Mononuclear cell (primary cell): ENCODE measurements around the gene DLGAP1. TPM values are rescaled to one million over a fixed set of nuclear protein-coding genes. Genes with fewer than 3 reads are reported as not detected.

Source experiments
- H3K27me3 ChIP-seq: 2 replicates; pipeline ENCODE4 v1.6.0; 2011; ENCODE audit warnings: low read length, control low read depth; ENCODE audit not compliant: insufficient read depth
- H3K4me1 ChIP-seq: 2 replicates; pipeline ENCODE4 v1.5.1; 2011; ENCODE audit warnings: mild to moderate bottlenecking, low read length, control low read depth; ENCODE audit not compliant: insufficient read depth
- H3K4me3 ChIP-seq: 2 replicates; pipeline ENCODE4 v1.5.1; 2011; ENCODE audit warnings: mild to moderate bottlenecking, low read length, moderate library complexity
- H3K9me3 ChIP-seq: 2 replicates; pipeline ENCODE4 v1.5.1; 2011; ENCODE audit warnings: low read depth, mild to moderate bottlenecking, control low read depth, low read length
- total RNA-seq: library from RNA; depleted of rRNA; stranded (reverse); fragments of >200 nt; gene quantifications from one replicate; pipeline ENCODE4 v1.2.3, GENCODE V29; 2012

DLGAP1 gene
- total RNA-seq, 1 donor = 0.42 TPM

DNA sequence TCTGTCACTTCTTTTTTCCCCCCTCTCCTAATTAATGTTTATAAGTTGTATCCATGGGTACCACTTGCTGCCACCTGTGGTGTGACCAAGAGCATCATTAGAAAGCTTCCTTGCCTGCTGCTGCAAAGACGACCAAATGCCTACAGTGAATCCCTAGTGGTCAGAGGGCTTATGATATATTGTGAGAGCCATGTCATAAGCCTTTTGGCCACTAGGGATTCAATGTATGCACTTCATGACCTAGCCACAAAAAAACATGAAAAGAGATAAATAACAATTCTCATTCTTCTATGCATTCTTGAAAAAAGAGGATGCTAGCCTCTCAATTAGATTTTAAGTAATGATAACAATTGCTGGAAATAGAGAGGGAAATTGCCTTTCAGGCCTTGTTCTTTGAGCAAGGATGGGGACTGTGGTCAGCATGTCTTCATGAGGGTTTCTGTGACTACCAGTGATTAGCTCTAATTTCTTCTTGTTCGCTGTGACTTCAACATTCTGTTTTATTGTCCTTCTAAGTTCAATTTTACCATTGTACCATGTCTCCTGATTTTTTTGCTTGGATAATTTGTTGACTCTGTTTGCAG, 569.8 kb downstream of the DLGAP1 start:
- no peaks in the 10 kb centered on the region for H3K9me3 ChIP-seq
- H3K4me1 ChIP-seq = no peaks in the 10 kb centered on the region
- no peak overlapping the region for H3K4me3 ChIP-seq
- no peaks in the 10 kb centered on the region for H3K27me3 ChIP-seq

DNA sequence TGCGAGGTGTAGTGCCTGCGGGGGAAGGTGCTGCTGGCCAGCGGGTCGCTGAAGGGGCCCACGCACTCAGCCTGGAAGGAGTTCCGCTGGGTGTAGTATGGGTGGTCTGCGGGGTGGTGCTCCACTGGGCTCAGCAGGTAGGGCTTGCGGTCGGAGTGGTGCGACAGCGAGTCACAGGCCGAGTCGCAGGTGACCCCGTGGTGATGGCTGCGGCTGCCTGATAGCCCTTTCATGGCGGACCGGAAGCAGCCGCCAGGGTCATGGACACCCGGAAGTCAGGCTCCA, 575.3 kb downstream of the DLGAP1 start:
- Histone ChIP-seq H3K4me3 (no peak overlapping the region), H3K4me1 (peaks cover 33% of the 10 kb centered on the region), H3K27me3 (no peaks in the 10 kb centered on the region), H3K9me3 (no peaks in the 10 kb centered on the region)

- H3K4me3 ChIP-seq = no peak overlapping the region
- H3K9me3 ChIP-seq = no peaks in the 10 kb centered on the region
- H3K4me1 ChIP-seq = peaks cover 37% of the 10 kb centered on the region
- no peaks in the 10 kb centered on the region for H3K27me3 ChIP-seq
Measured at GRCh38 chr18:3879114-3879835, 575.8 kb downstream of the DLGAP1 start.

DNA sequence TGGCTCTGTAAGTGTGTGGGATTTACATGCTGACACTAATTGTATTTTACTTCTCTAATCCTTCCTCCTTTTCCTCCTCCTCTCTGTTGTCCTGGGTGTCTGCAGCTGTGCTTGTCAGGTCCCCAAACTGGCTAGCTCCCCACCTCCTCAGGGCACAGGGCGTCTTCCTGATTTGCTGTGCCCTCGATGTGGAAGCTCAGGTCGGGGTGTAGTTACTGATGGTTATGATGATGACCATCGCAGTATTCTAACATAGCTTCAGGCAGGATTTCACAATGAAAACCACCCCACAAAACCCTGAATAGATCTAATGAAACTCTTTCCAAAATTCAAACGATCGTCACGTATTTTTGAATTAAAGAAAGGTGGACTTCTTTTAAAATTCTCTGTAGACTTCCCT, 576.7 kb downstream of the DLGAP1 start:
- H3K9me3 ChIP-seq = no peaks in the 10 kb centered on the region
- peaks cover 41% of the 10 kb centered on the region for H3K4me1 ChIP-seq
- H3K4me3 ChIP-seq = no peak overlapping the region
- no peaks in the 10 kb centered on the region for H3K27me3 ChIP-seq

DNA sequence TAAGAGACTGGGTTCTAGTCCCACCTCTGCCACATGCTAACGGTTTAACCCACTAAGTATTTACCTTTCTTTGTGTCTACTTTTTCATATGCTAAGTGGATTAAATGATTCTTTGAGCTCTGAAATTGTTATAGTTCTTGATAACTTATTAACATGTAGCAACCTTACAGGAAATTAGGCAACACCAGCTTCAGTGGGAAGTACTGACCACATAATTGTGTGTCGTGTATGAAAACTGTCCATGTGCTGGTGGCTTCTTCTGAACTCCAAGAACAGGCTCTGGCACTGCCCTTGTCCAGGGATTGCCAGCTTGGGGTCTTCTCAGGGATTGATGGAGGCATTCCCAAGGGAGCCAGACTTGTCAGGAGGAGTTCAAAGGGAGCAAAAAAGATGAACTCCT, 577.4 kb downstream of the DLGAP1 start:
- Histone ChIP-seq H3K9me3 (no peaks in the 10 kb centered on the region), H3K4me1 (peaks cover 47% of the 10 kb centered on the region), H3K4me3 (no peak overlapping the region), H3K27me3 (no peaks in the 10 kb centered on the region)

GRCh38 chr18:3875961-3876360, 579.1 kb downstream of the DLGAP1 start:
- Histone ChIP-seq H3K27me3 (no peaks in the 10 kb centered on the region), H3K9me3 (no peaks in the 10 kb centered on the region), H3K4me3 (no peak overlapping the region), H3K4me1 (peaks cover 49% of the 10 kb centered on the region)

GRCh38 chr18:3875376-3875775, 579.7 kb downstream of the DLGAP1 start:
- Histone ChIP-seq H3K4me3 (no peak overlapping the region), H3K9me3 (no peaks in the 10 kb centered on the region), H3K4me1 (peaks cover 49% of the 10 kb centered on the region), H3K27me3 (no peaks in the 10 kb centered on the region)

- H3K4me3 ChIP-seq = no peak overlapping the region
- H3K4me1 ChIP-seq = peaks cover 49% of the 10 kb centered on the region
- no peaks in the 10 kb centered on the region for H3K9me3 ChIP-seq
- H3K27me3 ChIP-seq = no peaks in the 10 kb centered on the region
Measured at GRCh38 chr18:3874581-3874980, 580.5 kb downstream of the DLGAP1 start.

DNA sequence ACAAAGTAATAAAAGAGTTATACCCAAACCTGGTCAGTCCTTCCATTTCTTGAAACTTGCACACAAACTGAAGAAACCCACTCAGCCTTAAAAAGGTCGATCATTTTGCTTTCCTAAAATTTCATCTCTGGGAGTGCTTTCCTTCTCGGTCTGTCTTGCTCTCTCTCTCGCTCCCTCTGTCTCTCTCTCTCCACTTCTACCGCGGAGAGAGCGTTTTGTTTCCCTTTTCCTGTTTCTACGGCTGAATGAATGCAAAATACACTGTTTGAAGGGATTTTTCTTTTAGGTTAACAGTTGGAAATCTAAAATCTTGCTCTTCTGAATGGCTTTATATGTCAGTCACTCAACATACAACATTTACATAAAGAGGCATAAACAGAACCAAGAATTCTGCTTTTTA, 581.0 kb downstream of the DLGAP1 start:
- H3K4me3 ChIP-seq = no peak overlapping the region
- peaks cover 49% of the 10 kb centered on the region for H3K4me1 ChIP-seq

DNA sequence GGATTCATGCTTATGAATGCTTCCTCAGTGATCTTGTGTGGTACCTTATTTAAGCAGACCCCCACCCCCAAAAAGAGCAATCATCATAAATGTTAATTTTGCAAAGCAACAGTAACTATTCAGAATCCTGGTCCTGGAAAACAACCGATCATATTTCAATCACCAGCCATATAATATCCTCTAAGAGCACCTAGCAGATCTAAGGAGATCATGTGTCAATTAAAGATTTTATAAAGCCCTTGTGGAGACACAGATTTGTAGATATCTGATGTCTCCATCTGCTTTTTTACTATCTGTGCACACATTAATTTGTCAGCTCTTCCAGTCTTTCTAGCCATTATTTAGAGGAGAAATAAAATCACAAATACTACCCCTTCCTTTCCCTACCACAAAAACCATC, 581.4 kb downstream of the DLGAP1 start:
- H3K4me1 ChIP-seq = peaks cover 46% of the 10 kb centered on the region
- no peak overlapping the region for H3K4me3 ChIP-seq
- H3K9me3 ChIP-seq = no peaks in the 10 kb centered on the region
- no peaks in the 10 kb centered on the region for H3K27me3 ChIP-seq

More for the DNA sequence above, 581.0 kb downstream of the DLGAP1 start:
- Histone ChIP-seq H3K9me3 (no peaks in the 10 kb centered on the region), H3K27me3 (no peaks in the 10 kb centered on the region)

- Histone ChIP-seq H3K4me3 (no peak overlapping the region), H3K27me3 (no peaks in the 10 kb centered on the region), H3K4me1 (peaks cover 41% of the 10 kb centered on the region), H3K9me3 (no peaks in the 10 kb centered on the region)
Measured at GRCh38 chr18:3873211-3873610, 581.9 kb downstream of the DLGAP1 start.

- Histone ChIP-seq H3K4me3 (no peak overlapping the region), H3K4me1 (peaks cover 35% of the 10 kb centered on the region), H3K27me3 (no peaks in the 10 kb centered on the region), H3K9me3 (no peaks in the 10 kb centered on the region)
Measured at GRCh38 chr18:3872641-3873040, 582.5 kb downstream of the DLGAP1 start.

GRCh38 chr18:3871687-3872086, 583.4 kb downstream of the DLGAP1 start:
- Histone ChIP-seq H3K4me1 (peaks cover 30% of the 10 kb centered on the region), H3K9me3 (no peaks in the 10 kb centered on the region), H3K4me3 (no peak overlapping the region), H3K27me3 (no peaks in the 10 kb centered on the region)

DNA sequence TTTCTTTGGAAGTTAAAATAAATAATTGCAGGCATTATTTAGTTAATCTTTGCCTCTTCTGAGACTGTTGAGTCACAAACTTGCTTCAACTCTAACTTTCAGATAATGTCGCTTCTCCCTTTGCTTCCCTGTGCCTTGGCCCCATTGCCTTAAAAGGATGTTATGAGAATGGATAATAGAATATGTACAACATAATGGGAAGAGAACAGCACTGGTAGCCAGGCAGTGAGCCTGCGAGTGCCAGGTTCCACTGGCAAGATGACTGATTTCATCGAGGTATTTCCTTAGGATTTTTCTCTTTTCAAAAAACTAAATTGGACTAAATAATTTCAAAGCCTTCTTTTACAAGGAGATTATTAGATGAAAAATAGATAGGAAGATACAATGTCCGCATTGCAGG, 584.2 kb downstream of the DLGAP1 start:
- H3K4me1 ChIP-seq = peaks cover 28% of the 10 kb centered on the region
- no peaks in the 10 kb centered on the region for H3K9me3 ChIP-seq
- H3K27me3 ChIP-seq = no peaks in the 10 kb centered on the region
- no peak overlapping the region for H3K4me3 ChIP-seq

DNA sequence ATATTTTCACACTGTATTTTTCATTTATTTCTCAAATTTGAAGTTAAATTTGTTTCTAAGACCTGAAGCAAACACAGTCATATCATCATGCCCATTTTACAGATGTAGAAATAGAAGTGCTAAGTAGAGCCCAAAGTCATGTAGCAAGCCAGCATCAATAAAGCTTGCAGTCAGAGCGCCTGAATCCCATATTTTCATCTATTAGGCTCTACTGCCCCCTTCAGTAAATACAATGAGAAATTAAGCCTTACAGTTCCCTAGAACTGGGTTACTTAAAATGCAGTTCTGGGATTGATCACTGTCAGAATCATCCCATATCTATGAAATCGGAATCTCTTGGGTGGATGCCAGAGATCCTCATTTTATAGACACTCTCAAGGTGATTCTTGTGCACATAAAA, 585.3 kb downstream of the DLGAP1 start:
- Histone ChIP-seq H3K4me1 (peaks cover 17% of the 10 kb centered on the region), H3K9me3 (no peaks in the 10 kb centered on the region)

GRCh38 chr18:3867864-3868311, 587.2 kb downstream of the DLGAP1 start:
- Histone ChIP-seq H3K4me1 (peaks cover 5% of the 10 kb centered on the region), H3K9me3 (no peaks in the 10 kb centered on the region), H3K4me3 (no peak overlapping the region), H3K27me3 (no peaks in the 10 kb centered on the region)

More for the DNA sequence above, 585.3 kb downstream of the DLGAP1 start:
- no peak overlapping the region for H3K4me3 ChIP-seq
- H3K27me3 ChIP-seq = no peaks in the 10 kb centered on the region
